Measurements from ENCODE around the gene ABHD11. TPM values are rescaled to one million over a fixed set of nuclear protein-coding genes. Genes with fewer than 3 reads are reported as not detected.
A peak's percentile ranks its signal among the peaks of the same experiment; 100 is the strongest.

The ABHD11 gene
- total RNA-seq, 1 donor from 2014 or later, result 13.6 TPM

GRCh38 chr7:73742753-73743641 lies 4.4 kb upstream of the ABHD11 start:
- Histone ChIP-seq H3K27me3 (ENCODE audit: control insufficient read depth in 3 of 3, insufficient read depth in 3 of 3, low read length in 3 of 3) (no peaks in the 10 kb centered on the region), H3K9me3 (ENCODE audit: control insufficient read depth in 3 of 3, low read length in 3 of 3) (no peaks in the 10 kb centered on the region), H3K36me3 (ENCODE audit: control insufficient read depth in 3 of 3, insufficient read depth in 3 of 3, low read length in 3 of 3) (no peaks in the 10 kb centered on the region), H3K27ac (ENCODE audit: low read depth, low read length) (no peak overlapping the region), H3K9ac (ENCODE audit: low read depth in 1 of 3, low read length in 3 of 3) (no peak overlapping the region), H3K4me3 (ENCODE audit: low read length in 3 of 3) (no peak overlapping the region), H3K4me1 (ENCODE audit: control insufficient read depth in 3 of 3, insufficient read depth in 3 of 3, low read length in 3 of 3) (peaks cover 4 to 19% (median 17%) of the 10 kb centered on the region in 3 donors)

GRCh38 chr7:73742338-73742752 lies 3.7 kb upstream of the ABHD11 start:
- H3K27ac ChIP-seq (ENCODE audit: low read depth, low read length), result no peak overlapping the region
- peaks cover 0 to under 1% (median under 1%) of the 10 kb centered on the region in 3 donors for H3K36me3 ChIP-seq (ENCODE audit: control insufficient read depth in 3 of 3, insufficient read depth in 3 of 3, low read length in 3 of 3)
- H3K9me3 ChIP-seq (ENCODE audit: control insufficient read depth in 3 of 3, low read length in 3 of 3), result no peaks in the 10 kb centered on the region
- H3K4me1 ChIP-seq (ENCODE audit: control insufficient read depth in 3 of 3, insufficient read depth in 3 of 3, low read length in 3 of 3), result peaks cover 6 to 26% (median 23%) of the 10 kb centered on the region in 3 donors
- no peak overlapping the region for H3K4me3 ChIP-seq (ENCODE audit: low read length in 3 of 3)
- H3K9ac ChIP-seq (ENCODE audit: low read depth in 1 of 3, low read length in 3 of 3), result no peak overlapping the region
- no peaks in the 10 kb centered on the region for H3K27me3 ChIP-seq (ENCODE audit: control insufficient read depth in 3 of 3, insufficient read depth in 3 of 3, low read length in 3 of 3)

GRCh38 chr7:73741600-73741999 lies 3.0 kb upstream of the ABHD11 start:
- Histone ChIP-seq H3K9me3 (ENCODE audit: control insufficient read depth in 3 of 3, low read length in 3 of 3) (no peaks in the 10 kb centered on the region), H3K4me1 (ENCODE audit: control insufficient read depth in 3 of 3, insufficient read depth in 3 of 3, low read length in 3 of 3) (peaks cover 6 to 28% (median 26%) of the 10 kb centered on the region in 3 donors), H3K36me3 (ENCODE audit: control insufficient read depth in 3 of 3, insufficient read depth in 3 of 3, low read length in 3 of 3) (peaks cover 6 to 8% (median 8%) of the 10 kb centered on the region in 3 donors), H3K4me3 (ENCODE audit: low read length in 3 of 3) (no peak overlapping the region), H3K27me3 (ENCODE audit: control insufficient read depth in 3 of 3, insufficient read depth in 3 of 3, low read length in 3 of 3) (no peaks in the 10 kb centered on the region), H3K9ac (ENCODE audit: low read depth in 1 of 3, low read length in 3 of 3) (no peak overlapping the region), H3K27ac (ENCODE audit: low read depth, low read length) (no peak overlapping the region)

DNA sequence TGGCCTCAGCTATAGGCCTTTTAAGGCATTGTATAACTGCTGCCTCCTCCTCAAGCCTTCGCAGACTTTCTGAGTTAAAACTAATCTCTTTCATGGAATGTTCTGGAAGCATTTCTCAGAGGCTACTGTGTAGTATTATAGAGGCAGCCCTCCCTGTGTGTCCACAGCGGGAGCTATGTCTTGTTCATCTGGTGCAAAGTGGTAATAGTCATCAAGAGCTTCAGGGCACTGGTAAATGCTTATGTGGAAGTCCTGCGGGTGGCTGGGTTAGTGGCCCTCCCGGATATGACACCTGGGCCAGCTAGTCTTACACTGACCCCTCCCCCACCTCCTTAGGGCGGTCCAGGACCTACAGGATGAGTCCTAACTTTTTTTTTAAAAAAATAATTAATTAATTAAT lies 2.2 kb upstream of the ABHD11 start:
- H3K4me3 ChIP-seq (ENCODE audit: low read length in 3 of 3), result no peak overlapping the region
- peaks cover 6 to 28% (median 22%) of the 10 kb centered on the region in 3 donors for H3K4me1 ChIP-seq (ENCODE audit: control insufficient read depth in 3 of 3, insufficient read depth in 3 of 3, low read length in 3 of 3)
- H3K9me3 ChIP-seq (ENCODE audit: control insufficient read depth in 3 of 3, low read length in 3 of 3), result no peaks in the 10 kb centered on the region
- no peak overlapping the region for H3K27ac ChIP-seq (ENCODE audit: low read depth, low read length)
- H3K9ac ChIP-seq (ENCODE audit: low read depth in 1 of 3, low read length in 3 of 3), result no peak overlapping the region
- H3K36me3 ChIP-seq (ENCODE audit: control insufficient read depth in 3 of 3, insufficient read depth in 3 of 3, low read length in 3 of 3), result peaks cover 12 to 14% (median 14%) of the 10 kb centered on the region in 3 donors
- no peaks in the 10 kb centered on the region for H3K27me3 ChIP-seq (ENCODE audit: control insufficient read depth in 3 of 3, insufficient read depth in 3 of 3, low read length in 3 of 3)

DNA sequence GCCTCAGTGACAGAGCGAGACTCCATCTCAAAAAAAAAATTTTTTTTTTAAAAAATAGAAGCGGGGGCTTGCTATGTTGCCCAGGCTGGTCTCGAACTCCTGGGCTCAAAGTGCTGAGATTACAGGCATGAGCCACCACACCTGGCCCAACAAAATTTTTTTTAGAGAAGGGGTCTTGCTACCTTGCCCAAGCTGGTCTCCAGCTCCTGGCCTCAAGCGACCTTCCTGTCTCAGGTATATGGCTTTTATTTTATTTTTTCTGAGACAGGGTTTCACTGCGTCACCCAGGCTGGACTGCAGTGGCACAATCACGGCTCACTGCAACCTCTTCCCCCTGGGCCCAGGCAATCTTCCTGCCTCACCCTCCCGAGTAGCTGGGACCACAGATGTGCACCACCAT lies 1.6 kb upstream of the ABHD11 start:
- Histone ChIP-seq H3K4me3 (ENCODE audit: low read length in 3 of 3) (no peak overlapping the region), H3K9me3 (ENCODE audit: control insufficient read depth in 3 of 3, low read length in 3 of 3) (no peaks in the 10 kb centered on the region), H3K27ac (ENCODE audit: low read depth, low read length) (no peak overlapping the region), H3K4me1 (ENCODE audit: control insufficient read depth in 3 of 3, insufficient read depth in 3 of 3, low read length in 3 of 3) (peaks cover 6 to 28% (median 22%) of the 10 kb centered on the region in 3 donors), H3K9ac (ENCODE audit: low read depth in 1 of 3, low read length in 3 of 3) (no peak overlapping the region), H3K27me3 (ENCODE audit: control insufficient read depth in 3 of 3, insufficient read depth in 3 of 3, low read length in 3 of 3) (no peaks in the 10 kb centered on the region), H3K36me3 (ENCODE audit: control insufficient read depth in 3 of 3, insufficient read depth in 3 of 3, low read length in 3 of 3) (peaks cover 14 to 17% (median 15%) of the 10 kb centered on the region in 3 donors)

DNA sequence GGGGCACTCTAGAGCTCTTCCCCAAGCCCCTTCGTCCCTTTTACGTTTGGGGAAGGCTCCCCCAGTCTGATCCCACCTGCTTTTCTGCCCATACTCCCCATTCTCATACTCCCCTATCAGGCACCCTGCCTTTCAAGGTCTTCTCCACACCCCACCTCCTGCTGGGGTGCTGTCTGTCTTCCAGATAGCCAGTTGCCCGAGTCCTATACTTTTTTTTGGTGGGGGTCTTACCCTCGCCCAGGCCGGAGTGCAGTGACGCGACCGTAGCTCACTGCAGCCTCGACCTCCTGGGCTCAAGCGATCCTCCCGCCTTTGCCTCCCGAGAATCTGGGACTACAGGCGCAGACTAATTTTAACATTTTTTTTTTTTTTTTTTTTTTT lies 775 bp upstream of the ABHD11 start:
- Histone ChIP-seq H3K9ac (ENCODE audit: low read depth in 1 of 3, low read length in 3 of 3) (peak overlapping the region; percentile 88 to 98 (median 92)), H3K9me3 (ENCODE audit: control insufficient read depth in 3 of 3, low read length in 3 of 3) (no peaks in the 10 kb centered on the region), H3K36me3 (ENCODE audit: control insufficient read depth in 3 of 3, insufficient read depth in 3 of 3, low read length in 3 of 3) (peaks cover 14 to 17% (median 15%) of the 10 kb centered on the region in 3 donors), H3K4me3 (ENCODE audit: low read length in 3 of 3) (peak overlapping the region; percentile 82 to 96 (median 91)), H3K27ac (ENCODE audit: low read depth, low read length) (peak overlapping the region; percentile 84), H3K4me1 (ENCODE audit: control insufficient read depth in 3 of 3, insufficient read depth in 3 of 3, low read length in 3 of 3) (peaks cover 6 to 28% (median 22%) of the 10 kb centered on the region in 3 donors), H3K27me3 (ENCODE audit: control insufficient read depth in 3 of 3, insufficient read depth in 3 of 3, low read length in 3 of 3) (no peaks in the 10 kb centered on the region)

DNA sequence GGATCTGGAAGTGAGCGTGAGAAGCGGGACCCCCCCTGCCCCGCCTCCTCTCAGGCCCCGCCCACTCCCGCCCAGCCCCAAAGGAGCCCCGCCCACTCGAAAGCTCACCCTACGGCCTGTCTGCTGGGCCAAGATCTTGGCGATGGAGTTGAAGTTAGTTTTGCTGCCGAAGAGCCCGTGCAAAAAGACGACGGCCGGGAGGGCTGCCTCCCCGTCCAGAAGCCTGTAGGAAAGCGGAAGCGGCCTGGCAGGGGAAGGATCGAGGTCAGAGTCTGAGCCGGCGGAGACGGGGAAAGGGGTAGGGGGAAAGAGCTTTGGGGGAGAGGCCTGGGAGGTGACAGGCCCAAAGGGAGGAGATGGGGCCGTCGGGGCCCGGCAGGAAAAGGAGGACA lies 386 bp downstream of the ABHD11 start:
- Histone ChIP-seq H3K27me3 (ENCODE audit: control insufficient read depth in 3 of 3, insufficient read depth in 3 of 3, low read length in 3 of 3) (no peaks in the 10 kb centered on the region), H3K36me3 (ENCODE audit: control insufficient read depth in 3 of 3, insufficient read depth in 3 of 3, low read length in 3 of 3) (peaks cover 14 to 17% (median 15%) of the 10 kb centered on the region in 3 donors), H3K9me3 (ENCODE audit: control insufficient read depth in 3 of 3, low read length in 3 of 3) (no peaks in the 10 kb centered on the region), H3K9ac (ENCODE audit: low read depth in 1 of 3, low read length in 3 of 3) (peak overlapping the region; percentile 68 to 98 (median 80)), H3K4me3 (ENCODE audit: low read length in 3 of 3) (peak overlapping the region; percentile 80 to 91 (median 87)), H3K27ac (ENCODE audit: low read depth, low read length) (peak overlapping the region; percentile 58), H3K4me1 (ENCODE audit: control insufficient read depth in 3 of 3, insufficient read depth in 3 of 3, low read length in 3 of 3) (peaks cover 6 to 28% (median 22%) of the 10 kb centered on the region in 3 donors)

- peaks cover 0 to under 1% (median 0%) of the 10 kb centered on the region in 3 donors for H3K27me3 ChIP-seq (ENCODE audit: control insufficient read depth in 3 of 3, insufficient read depth in 3 of 3, low read length in 3 of 3)
- H3K4me1 ChIP-seq (ENCODE audit: control insufficient read depth in 3 of 3, insufficient read depth in 3 of 3, low read length in 3 of 3), result peaks cover 6 to 24% (median 19%) of the 10 kb centered on the region in 3 donors
- peaks cover 14 to 17% (median 15%) of the 10 kb centered on the region in 3 donors for H3K36me3 ChIP-seq (ENCODE audit: control insufficient read depth in 3 of 3, insufficient read depth in 3 of 3, low read length in 3 of 3)
- no peaks in the 10 kb centered on the region for H3K9me3 ChIP-seq (ENCODE audit: control insufficient read depth in 3 of 3, low read length in 3 of 3)
- peak overlapping the region in 2 of 3 donors; percentile 23 to 80 for H3K9ac ChIP-seq (ENCODE audit: low read depth in 1 of 3, low read length in 3 of 3)
- no peak overlapping the region for H3K27ac ChIP-seq (ENCODE audit: low read depth, low read length)
- H3K4me3 ChIP-seq (ENCODE audit: low read length in 3 of 3), result peak overlapping the region; percentile 80 to 91 (median 87)
These were observed 947 bp downstream of the ABHD11 start for GRCh38 chr7:73737491-73738219.

GRCh38 chr7:73736885-73737284 lies 1.7 kb downstream of the ABHD11 start:
- Histone ChIP-seq H3K27ac (ENCODE audit: low read depth, low read length) (no peak overlapping the region), H3K9ac (ENCODE audit: low read depth in 1 of 3, low read length in 3 of 3) (no peak overlapping the region), H3K36me3 (ENCODE audit: control insufficient read depth in 3 of 3, insufficient read depth in 3 of 3, low read length in 3 of 3) (peaks cover 14 to 17% (median 15%) of the 10 kb centered on the region in 3 donors), H3K9me3 (ENCODE audit: control insufficient read depth in 3 of 3, low read length in 3 of 3) (no peaks in the 10 kb centered on the region), H3K4me1 (ENCODE audit: control insufficient read depth in 3 of 3, insufficient read depth in 3 of 3, low read length in 3 of 3) (peaks cover 6 to 23% (median 15%) of the 10 kb centered on the region in 3 donors), H3K4me3 (ENCODE audit: low read length in 3 of 3) (no peak overlapping the region), H3K27me3 (ENCODE audit: control insufficient read depth in 3 of 3, insufficient read depth in 3 of 3, low read length in 3 of 3) (peaks cover 0 to 2% (median 0%) of the 10 kb centered on the region in 3 donors)

Measured in skeletal muscle tissue (tissue), 4 donors.